ENCODE results near the gene PTPRU. TPM values are rescaled to one million over a fixed set of nuclear protein-coding genes. Genes with fewer than 3 reads are reported as not detected.

PTPRU gene
- total and polyA plus RNA-seq, 2 of the 8 experiments (the other 6 are each of a cell fraction or from before 2014, with no cell fraction given), result 33.8 to 41.8 TPM

GRCh38 chr1:29281571-29281970 is 45.2 kb downstream of the PTPRU start:
- Histone ChIP-seq H4K8ac (ENCODE audit: extremely low read depth, insufficient read depth, low read length) (no peak overlapping the region), H3K4ac (replicated peaks; ENCODE audit: insufficient read length, low read depth, low read length) (no peak overlapping the region), H3K4me2 (ENCODE audit: insufficient read depth in 1 of 2, low read depth in 2 of 2, low read length in 2 of 2) (no peak overlapping the region), H2AK5ac (ENCODE audit: low read depth, low read length) (no peak overlapping the region), H4K20me1 (replicated peaks in 1 of 2; ENCODE audit: control insufficient read depth in 1 of 2, insufficient read depth in 2 of 2, low read length in 2 of 2) (no peaks in the 10 kb centered on the region), H2BK120ac (replicated peaks; ENCODE audit: low read depth, low read length) (no peak overlapping the region), H3K9ac (replicated peaks in 1 of 4; ENCODE audit: extremely low read depth in 1 of 4, low read depth in 3 of 4, low read length in 3 of 4) (no peak overlapping the region), H3K18ac (ENCODE audit: extremely low read depth, low read length) (no peak overlapping the region), H3K23ac (ENCODE audit: insufficient read length) (no peak overlapping the region), H4K91ac (replicated peaks; ENCODE audit: insufficient read length, low read length) (no peak overlapping the region), H3K4me1 (replicated peaks in 1 of 4; ENCODE audit: control insufficient read depth in 3 of 4, insufficient read depth in 4 of 4, low read length in 3 of 4) (peaks cover 0 to 16% (median 12%) of the 10 kb centered on the region in 4 experiments; a peak in 6 of 7 replicates), H3K27me3 (replicated peaks in 1 of 4; ENCODE audit: control insufficient read depth in 3 of 4, extremely low read depth in 1 of 4, insufficient read depth in 3 of 4, low read length in 3 of 4) (no peaks in the 10 kb centered on the region), H2BK20ac (ENCODE audit: low read length) (no peak overlapping the region), H3K27ac (ENCODE audit: low read depth, low read length) (no peak overlapping the region), H3K79me2 (ENCODE audit: control insufficient read depth in 1 of 2, insufficient read depth in 2 of 2, low read length in 2 of 2) (no peaks in the 10 kb centered on the region), H2AFZ (ENCODE audit: low read length) (no peak overlapping the region), H3K79me1 (ENCODE audit: low read depth, low read length) (peaks cover 4% of the 10 kb centered on the region; the same call in 1 of the 2 replicates), H3K36me3 (ENCODE audit: control insufficient read depth in 2 of 4, insufficient read depth in 4 of 4, low read length in 3 of 4) (peaks cover 0 to 3% (median 0%) of the 10 kb centered on the region in 4 experiments; a peak in 1 of 8 replicates), H3K4me3 (ENCODE audit: extremely low read depth in 1 of 4, insufficient read depth in 2 of 4, low read depth in 3 of 4, low read length in 4 of 4) (no peak overlapping the region), H2BK12ac (ENCODE audit: low read depth, low read length) (no peak overlapping the region), H2BK5ac (ENCODE audit: low read depth, low read length) (no peak overlapping the region), H4K5ac (ENCODE audit: insufficient read length, low read depth, low read length) (no peak overlapping the region), H3K9me3 (ENCODE audit: insufficient read depth in 2 of 2, low read depth in 1 of 2, low read length in 1 of 2) (no peaks in the 10 kb centered on the region), H2BK15ac (ENCODE audit: low read length) (no peak overlapping the region), H3K56ac (replicated peaks; ENCODE audit: insufficient read length, low read depth, low read length) (no peak overlapping the region), H3K14ac (ENCODE audit: insufficient read length) (no peak overlapping the region), H3K23me2 (ENCODE audit: low read depth, low read length) (peaks cover 4% of the 10 kb centered on the region)
- FAIRE-seq (no peak), DNase-seq (ENCODE audit: low read depth in 1 of 2, low spot score in 2 of 2) (no peak)
- CTCF ChIA-PET (ENCODE audit: partially characterized antibody), result interaction anchor here (1.1 to 1.7 kb wide), 2 partner anchors 29 to 98 kb away, joined by 4 read pairs; no protein-coding TSS in a partner anchor
- POLR2A ChIA-PET (ENCODE audit: partially characterized antibody), result interaction anchor here (1.1 to 1.5 kb wide), 2 partner anchors 11 to 31 kb away, joined by 5 to 6 read pairs; no protein-coding TSS in a partner anchor
- 63% methylated on average over 3 of the region's 3 CpGs; no CpG with 5 or more reads in 1 of the 2 experiments for WGBS, 2 experiments (ENCODE audit: extremely low coverage in 1 of 2, insufficient coverage in 1 of 2, insufficient read length in 1 of 2, insufficient replicate concordance in 2 of 2, low coverage in 1 of 2, low lambda C conversion rate in 2 of 2, missing lambda C conversion rate in 1 of 2)
- TF ChIP-seq TCF12 (IDR thresholded peaks at IDR 0.05; ENCODE audit: low read depth, low read length) (no peak), KDM4A (IDR thresholded peaks at IDR 0.05; ENCODE audit: low read depth, low read length, severe bottlenecking) (no peak), TAF7 (optimal IDR thresholded peaks at IDR 0.05; ENCODE audit: borderline replicate concordance, low read depth, low read length) (no peak), CEBPB (IDR thresholded peaks at IDR 0.05; ENCODE audit: low read depth, low read length) (no peak), SP1 (IDR thresholded peaks at IDR 0.05; ENCODE audit: low read depth, low read length) (no peak), NANOG (IDR thresholded peaks at IDR 0.05; ENCODE audit: insufficient read depth, low read depth, low read length, poor library complexity, severe bottlenecking) (no peak), HDAC6 (IDR thresholded peaks at IDR 0.05; ENCODE audit: low read depth, low read length) (no peak), RFX5 (IDR thresholded peaks at IDR 0.05; ENCODE audit: borderline replicate concordance, low read depth, low read length) (no peak)

Measured in H1 (cell line).